ENCODE results near the gene KRTAP12-3.
"Not testable (repeated sequence)": the region's sequence is repeated elsewhere in the genome, so short reads cannot be mapped to it uniquely, and the experiment has no call there.

Gene KRTAP12-3

DNA sequence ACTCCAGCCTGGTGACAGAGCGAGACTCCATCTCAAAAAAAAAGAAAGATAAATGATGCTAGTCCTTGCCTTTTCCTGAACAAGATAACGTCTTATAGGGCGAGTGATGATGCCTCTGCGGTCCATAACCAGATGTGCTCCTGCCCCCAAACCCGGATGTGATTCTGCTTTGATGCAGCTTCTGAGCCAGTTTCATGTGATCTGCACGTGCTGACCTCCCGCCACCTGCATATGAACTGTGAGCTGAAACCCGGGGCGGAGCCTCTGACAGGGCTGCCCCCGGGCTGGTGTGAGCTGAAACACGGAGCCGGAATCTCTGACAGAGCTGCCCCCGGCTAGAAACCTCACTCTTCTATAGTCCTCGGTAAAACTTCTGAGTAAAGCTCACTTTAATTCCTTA, 4.6 kb upstream of the KRTAP12-3 start:
- no peak for DNase-seq

DNA sequence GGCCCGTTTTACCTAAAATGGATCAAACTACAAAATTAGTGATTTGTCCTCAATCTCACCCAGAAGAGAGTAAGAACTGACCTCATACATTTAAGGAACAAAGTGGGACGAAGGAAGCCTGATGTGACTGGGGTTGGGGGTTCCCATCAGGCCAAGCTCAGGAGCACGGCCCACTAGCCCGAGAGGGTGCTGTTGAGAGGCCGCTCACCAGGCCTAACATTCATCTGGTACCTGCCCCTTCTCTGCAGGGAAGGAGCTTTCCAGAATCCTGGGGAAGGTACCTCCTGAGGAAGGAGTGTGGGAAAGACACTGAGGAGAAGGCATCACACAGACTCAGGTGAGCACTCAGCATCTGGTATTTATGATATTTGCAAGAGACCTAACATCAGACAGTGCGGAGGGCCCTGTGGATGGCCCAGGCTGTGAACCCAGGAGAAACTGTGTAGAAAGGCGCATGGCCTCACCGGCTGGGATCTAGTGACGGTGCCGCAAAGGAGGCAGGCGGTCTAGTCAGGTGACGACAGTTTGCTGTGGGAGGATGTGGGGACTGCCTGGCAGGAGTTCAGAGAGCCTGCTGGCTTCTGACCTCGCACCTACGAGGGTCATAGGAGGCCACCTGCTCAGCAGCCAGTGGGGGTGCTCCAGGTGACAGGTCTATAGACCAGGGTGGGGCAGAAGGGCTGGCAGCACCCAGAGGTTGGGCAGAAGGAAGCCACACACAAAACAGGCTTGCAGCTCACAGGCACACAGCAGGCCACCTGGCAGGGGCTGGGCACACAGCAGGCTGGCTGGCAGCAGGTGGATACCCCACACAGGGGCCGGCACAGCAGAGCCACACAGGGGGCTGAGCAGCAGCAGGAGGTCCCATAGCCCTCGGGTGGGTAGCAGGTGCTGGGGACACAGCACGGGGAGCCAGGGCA, 3.8 kb upstream of the KRTAP12-3 start:
- no peak for DNase-seq

GRCh38 chr21:44654576-44655175, 3.1 kb upstream of the KRTAP12-3 start, which contains the start of gene KRTAP12-4:
TSS of gene KRTAP12-4 (minus strand) at chr21:44654659. CDS start at chr21:44654614, 45 bp downstream.
- no peak for DNase-seq

DNA sequence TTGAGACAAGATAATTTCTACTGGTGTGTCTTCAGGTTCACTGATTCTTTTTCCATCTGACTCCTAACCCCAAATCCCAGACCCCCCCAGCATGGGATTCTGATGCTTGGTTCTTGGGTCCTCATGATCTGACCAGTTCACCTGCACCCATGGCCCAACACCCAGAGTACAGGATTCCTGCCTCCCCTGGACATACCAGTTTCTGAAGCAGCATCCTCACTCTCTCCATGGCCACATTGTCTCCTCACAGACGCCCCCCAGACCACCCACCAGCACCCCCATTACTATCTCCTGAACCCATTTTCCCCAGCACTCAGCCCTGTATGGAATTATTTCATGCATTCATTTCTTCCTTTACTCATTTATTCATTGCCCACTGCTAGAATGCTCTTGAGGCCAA, 864 bp upstream of the KRTAP12-3 start:
- DNase-seq: no peak

- DNase-seq: no peak
These were observed 794 bp downstream of the KRTAP12-3 start for GRCh38 chr21:44658541-44658910.

- no peak for DNase-seq
These were observed 1.3 kb downstream of the KRTAP12-3 start for GRCh38 chr21:44658913-44659595.

GRCh38 chr21:44661567-44661966, 3.8 kb downstream of the KRTAP12-3 start:
- DNase-seq: not testable (repeated sequence)

- no peak for DNase-seq
These were observed 7.0 kb downstream of the KRTAP12-3 start for GRCh38 chr21:44664691-44665090.

DNA sequence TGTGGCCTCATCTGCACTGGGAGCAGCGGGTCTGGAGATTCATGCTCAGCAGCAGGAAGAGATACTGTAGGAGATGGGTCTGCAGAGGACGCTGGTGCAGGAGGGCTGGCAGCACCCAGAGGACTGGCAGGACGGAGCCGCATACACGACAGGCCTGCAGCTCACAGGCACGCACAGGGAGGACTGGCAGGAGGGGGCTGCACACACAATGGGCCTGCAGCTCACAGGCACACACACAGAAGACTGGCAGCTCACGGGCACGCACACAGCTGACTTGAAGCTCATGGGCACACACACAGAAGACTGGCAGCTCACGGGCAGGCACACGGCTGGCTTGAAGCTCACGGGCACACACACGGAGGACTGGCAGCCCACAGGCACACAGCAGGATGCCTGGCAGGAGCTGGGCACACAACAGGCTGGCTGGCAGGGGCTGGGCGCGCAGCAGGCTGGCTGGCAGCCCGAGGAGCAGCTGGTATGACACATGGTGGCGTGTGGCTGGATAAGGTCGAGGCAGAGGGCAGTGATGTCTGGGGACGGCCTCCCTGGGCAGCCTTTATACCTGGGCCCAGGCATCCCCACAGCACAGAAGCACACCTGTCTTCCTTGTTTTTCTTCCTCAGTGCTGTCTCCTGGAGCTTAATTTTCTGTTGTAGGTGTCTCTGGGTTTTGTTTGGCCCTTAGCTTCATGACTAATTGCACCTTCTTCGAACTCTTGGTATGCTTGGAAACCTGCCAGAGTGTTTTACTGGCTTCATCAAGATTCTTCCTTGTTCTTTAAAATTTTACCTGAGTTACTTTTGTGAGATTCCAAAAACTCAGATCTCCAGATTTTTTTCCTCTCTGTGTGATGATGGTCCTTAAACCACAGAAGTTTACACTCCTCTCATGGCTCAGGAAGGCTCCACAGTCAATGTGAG, 8.9 kb downstream of the KRTAP12-3 start, which contains the start of gene KRTAP12-2:
Gene KRTAP12-2, minus strand, starts transcription at position 527 of the 920 bp plus-strand sequence. Its CDS starts 41 bp downstream, at position 486.
- DNase-seq: no peak

GRCh38 chr21:44667612-44668011, 9.9 kb downstream of the KRTAP12-3 start:
- no peak for DNase-seq

DNA sequence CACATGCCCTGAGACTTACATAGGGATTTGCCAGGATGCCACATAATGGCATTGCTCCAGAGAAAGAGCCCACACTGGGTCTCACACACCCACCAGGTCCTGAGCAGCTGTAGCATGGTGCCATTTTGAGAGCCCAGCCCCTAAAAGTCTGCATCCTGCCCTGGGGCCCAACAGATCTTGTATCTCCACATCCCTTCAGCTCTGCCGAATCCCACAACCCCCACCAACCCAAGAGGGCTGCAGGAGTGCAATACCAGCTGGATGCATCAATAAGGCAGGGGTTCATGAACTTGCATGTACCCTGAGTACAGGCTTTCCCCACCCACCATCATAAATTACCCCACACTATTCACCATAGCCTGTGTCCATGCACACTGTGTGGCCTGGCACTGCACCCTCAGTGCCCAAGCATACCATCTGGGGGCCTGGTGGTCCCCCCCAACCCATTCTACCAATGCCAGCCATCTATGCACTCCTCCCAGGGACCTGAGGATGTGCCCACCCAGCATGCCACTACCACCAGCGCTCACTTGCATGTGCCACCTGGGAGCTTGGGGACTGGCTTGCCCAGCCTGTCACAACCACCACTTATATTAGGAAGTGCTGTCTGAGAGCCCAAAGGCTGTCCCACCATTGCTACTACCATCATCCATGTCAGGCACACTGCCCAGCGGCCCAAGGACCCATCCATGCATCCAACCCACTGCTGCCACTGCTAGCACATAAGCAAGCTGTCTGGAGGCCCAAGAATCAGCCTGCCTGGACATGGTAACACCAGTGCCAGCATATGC, 13.1 kb downstream of the KRTAP12-3 start:
- no peak for DNase-seq

DNA sequence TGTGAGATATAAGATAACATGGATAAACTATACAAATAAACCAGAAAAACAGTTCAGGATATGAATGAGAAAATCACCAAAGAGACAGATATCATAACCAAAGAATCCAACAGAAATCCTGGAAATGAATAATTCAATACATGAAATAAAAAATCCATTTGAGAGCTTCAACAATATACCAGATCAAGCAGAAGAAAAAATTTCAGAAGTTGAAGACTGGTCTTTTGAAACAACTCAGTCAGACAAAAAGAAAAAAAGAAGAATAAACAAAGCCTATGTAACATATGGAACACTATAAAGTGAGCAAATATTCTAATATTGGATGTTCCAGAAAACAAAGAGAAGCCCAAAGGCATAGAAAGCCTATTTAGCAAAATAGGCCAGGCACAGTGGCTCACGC, 14.2 kb downstream of the KRTAP12-3 start:
- DNase-seq: no peak

DNA sequence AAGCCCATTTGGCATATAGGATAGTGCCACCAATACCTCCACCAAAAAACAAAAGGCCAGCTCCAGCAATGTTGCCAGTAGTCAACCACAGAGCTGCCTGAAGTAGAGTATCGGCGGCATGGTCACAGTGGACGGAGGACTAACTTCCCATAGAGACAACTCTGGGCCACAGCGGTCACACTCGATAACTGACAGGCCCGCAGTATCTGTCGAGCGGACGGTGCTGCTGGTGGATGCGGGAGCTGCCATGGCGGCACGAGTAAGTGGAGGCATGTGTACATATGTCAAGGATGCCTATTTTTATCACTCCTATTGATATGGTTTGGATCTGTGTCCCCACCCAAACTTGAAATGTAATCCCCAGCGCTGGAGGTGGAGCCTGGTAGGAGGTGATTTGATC, 20.1 kb downstream of the KRTAP12-3 start:
- DNase-seq: no peak

- DNase-seq: no peak
These were observed 23.4 kb downstream of the KRTAP12-3 start for GRCh38 chr21:44681152-44681551.

DNA sequence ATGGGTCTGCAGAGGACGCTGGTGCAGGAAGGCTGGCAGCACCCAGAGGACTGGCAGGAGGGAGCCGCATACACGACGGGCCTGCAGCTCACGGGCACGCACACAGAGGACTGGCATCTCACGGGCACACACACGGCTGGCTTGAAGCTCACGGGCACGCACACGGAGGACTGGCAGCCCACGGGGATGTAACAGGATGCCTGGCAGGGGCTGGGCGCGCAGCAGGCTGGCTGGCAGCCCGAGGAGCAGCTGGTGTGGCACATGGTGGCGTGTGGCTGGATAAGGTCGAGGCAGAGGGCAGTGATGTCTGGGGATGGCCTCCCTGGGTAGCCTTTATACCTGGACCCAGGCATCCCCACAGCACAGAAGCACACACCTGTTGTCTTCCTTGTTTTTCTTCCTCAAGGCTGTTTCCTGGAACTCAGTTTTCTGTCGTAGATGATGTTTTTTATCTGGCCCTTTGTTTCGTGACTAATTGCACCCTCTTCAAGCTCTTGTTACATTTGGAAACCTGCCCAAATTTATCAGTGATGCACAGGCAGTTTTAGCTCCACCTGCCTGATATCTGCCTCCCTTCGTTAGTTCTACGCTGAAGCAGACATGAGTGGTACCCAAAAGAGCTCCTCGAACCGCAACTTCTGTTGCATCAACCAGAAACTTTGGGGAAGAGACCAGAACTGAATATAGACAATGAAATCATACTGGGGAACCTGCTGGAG, 24.3 kb downstream of the KRTAP12-3 start, which contains the start of gene KRTAP12-1:
Gene KRTAP12-1, minus strand, starts transcription at position 303 of the 719 bp plus-strand sequence. Its CDS starts 40 bp downstream, at position 263.
- DNase-seq: no peak

DNA sequence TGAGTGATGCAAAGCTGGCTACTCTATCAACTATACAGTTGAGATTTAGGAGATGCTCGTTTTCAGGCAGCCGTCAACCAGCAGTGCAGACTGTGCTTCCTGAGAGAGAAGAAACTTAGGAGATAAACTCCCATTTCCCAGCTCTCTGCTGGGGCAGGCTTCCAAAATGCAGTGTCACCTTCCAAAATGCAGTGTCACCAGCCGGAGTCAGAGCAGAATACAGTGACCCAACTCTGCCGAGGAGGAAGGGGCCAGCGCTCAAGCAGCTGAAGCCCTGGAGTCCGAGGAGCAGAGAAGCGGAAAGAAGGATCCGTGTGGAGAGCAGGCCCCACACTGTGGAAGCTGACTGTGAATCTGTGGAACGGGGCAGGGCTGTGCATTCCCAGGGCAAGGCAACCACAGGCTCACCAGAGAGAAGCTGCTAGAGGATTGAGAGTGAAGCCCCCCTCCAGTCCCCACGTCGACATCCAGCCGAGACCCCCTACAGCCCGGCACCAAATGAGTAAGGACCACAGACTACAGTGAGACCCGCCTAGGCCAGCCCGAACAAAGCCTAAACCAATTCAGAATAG, 24.9 kb downstream of the KRTAP12-3 start:
- DNase-seq: no peak

DNA sequence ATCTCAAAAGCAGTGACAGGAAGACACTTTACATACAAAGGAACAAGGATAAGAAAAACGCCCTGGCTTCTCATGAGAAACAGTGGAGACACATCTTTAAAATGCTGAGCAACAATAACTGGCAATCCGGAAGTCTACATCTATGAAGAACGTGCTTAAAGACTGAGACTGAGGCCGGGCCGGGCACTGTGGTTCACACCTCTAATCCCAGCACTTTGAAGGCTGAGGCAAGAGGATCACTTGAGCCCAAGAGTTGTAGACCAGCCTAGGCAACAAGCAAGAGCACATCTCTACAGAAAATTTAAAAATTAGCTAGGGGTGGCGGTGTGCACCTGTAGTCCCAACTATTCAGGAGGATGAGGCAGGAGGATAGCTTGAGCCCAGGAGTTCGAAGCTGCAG, 26.3 kb downstream of the KRTAP12-3 start:
- DNase-seq: no peak

DNA sequence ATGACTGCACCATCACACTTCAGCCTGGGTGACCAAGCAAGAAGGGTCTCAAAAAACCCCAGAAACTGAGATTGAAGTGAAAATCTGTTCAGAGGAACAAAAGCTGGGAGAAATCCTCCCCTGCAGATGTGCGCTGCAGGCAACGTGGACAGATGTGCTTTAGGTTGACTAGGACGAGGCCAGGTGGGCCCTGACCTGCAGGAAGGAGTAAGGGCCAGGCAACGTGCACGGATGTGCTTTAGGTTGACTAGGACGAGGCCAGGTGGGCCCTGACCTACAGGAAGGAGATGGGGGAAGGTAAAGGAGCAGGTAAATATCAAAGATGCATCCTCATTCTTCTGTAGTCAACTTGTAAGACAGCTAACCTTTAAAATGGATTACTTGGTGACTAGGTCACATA, 26.8 kb downstream of the KRTAP12-3 start:
- no peak for DNase-seq

- DNase-seq: not testable (repeated sequence)
These were observed 27.3 kb downstream of the KRTAP12-3 start for GRCh38 chr21:44685050-44685449.

All from hematopoietic multipotent progenitor cell treated with erythropoietin and hydrocortisone succinate and interleukin-3 and kit ligand, for 4 days (in vitro differentiated cells).